ENCODE results near the gene C5.

Gene C5

DNA sequence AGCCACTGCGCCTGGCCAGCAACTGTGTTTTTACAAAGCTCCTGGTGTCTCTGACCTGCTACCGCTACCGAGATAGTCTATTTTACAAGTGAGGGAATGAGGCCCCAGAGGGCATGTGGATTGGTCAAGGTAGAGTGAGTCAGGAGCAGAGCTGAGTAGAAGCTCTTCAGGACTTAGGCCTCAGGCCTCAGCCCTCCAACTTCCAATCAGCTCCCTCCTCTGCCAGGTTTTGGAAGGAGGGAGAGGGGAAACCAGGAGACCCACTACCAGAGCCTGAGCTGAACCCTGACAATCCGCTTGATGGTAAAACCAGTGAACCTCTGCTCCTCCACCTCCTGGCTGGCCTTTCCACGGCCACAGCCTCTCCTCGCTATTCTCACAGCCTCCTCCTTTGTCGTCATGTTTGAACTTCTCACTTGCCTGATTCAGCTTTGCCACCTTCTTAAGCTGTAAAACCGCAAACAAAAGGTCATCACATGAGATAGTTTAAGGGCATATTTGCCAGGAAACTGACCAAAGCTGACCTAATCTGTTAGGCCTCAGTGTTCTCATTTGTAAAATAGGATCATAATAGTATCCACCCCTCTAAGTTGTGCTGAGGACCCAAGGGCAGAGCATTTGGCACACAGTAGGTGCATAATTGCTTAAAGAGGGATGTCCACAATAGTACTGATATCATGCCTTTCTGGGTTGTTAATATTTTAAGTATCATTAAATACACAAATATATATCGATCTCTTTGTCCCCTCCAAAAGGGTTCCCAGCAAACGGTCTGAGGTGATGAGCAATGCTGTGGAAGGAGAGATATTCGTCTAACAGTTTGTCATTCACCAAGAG, 125.2 kb downstream of the C5 start:
- DNase-seq (ENCODE audit: low read depth) = peak; percentile 36

DNA sequence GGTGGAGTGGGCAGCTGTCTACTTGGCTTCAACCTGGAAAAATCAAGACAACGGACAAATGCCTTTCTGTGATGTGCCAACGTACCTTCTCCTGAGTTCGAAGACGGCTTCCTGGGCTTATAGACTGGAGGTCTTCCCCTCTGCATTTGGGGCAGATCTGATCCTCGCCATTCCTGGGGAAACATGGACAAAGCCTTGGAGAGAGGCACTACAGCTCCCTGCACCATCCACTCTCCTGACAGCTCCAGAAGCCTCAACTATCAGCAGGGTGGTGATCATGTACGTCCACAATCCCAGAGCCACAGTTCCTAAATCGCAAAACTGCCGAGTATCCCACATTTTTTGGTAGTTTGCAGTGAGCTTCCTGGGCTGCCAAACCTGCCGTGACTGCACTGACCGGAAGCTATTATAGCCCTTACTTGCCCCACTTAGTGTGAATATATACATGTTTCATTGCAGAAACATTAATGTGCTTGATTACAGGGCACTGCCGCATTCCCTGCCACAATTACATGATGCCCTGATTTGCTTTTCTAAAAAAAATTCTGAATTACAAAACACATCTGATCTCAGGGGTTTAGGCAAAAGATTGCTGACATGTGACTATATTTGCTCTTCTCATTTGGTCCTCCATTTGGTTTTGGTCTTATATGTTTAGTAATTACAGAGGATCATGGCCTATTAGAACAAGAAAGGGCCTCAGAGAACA, 126.3 kb downstream of the C5 start:
- DNase-seq (ENCODE audit: low read depth) = no peak

DNA sequence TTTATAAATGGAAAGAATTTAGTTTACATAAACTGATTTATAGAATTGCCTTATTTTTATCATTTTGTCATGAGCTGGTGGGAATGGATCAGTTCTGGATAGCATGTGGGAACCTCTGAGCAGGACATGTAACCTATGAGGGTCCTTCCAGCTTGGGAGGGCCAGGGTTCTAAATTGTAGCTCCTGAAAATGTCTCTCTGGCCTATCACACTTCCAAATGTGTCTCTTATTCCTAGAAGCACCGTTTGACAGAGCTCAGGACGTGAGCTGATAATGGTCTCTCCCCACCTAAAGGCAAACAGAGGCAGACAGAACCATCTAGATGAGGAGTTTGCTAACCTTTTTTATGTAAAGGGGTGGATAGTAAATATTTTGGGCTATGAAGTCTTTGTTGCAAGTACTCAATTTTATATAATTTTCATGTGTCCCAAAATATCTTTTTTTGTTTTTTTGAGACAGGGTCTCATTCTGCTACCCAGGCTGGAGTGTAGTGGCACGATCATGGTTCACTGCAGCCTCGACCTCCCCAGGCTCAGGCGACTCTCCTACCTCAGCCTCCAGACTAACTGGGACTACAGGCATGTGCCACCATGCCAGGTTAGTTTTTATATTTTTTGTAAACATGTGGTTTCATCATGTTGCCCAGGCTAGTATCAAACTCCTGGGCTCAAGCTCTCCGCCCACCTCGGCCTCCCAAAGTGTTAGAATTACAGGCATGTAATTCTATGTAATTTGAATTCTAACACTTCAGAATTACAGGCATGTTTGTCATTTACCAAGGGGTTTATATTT, 127.5 kb downstream of the C5 start:
- no peak for DNase-seq (ENCODE audit: low read depth)

DNA sequence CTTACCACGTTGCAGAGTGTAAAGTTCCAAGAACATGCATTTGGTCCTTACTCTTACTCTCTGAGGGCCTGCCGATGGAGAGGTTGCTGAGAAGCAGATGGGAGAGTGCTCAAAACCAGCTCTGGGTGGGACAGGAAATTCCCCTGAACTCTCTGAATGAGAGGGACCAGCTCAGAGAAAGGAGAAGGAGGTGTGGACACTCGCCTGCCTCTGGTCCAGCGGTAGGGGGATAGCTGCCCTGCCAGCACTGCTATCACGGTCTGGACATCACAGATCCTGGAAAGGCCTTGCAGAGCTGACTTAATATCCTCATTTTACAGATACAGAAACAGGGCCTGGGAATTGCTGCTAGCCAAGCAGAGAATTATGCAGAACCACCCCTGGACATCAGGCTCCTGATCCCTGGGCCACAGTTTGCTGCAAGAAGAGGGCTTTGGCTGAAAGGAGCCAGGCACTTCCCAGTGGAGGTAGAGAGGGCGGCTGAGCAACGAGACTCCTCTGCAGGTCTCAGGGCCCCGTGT, 128.4 kb downstream of the C5 start:
- no peak for DNase-seq (ENCODE audit: low read depth)

DNA sequence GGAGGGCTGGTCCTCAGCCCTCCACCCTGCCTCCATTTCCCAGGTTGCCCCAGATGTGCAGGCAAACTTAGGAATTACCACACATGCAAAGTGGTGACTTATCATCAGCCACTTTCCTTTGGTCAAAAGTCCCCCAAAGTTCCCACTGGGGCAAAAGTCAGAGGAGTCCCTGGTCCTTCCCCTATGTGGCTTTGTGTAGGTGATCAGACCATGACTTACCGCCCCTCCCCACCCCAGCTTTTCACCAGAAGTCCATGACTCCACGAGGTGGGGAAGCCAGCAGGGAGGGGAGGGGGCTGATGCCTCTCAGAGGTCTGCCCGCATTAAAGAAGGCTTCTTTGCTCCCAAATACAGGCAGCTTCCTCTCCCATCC, 129.3 kb downstream of the C5 start:
- DNase-seq (ENCODE audit: low read depth) = no peak

DNA sequence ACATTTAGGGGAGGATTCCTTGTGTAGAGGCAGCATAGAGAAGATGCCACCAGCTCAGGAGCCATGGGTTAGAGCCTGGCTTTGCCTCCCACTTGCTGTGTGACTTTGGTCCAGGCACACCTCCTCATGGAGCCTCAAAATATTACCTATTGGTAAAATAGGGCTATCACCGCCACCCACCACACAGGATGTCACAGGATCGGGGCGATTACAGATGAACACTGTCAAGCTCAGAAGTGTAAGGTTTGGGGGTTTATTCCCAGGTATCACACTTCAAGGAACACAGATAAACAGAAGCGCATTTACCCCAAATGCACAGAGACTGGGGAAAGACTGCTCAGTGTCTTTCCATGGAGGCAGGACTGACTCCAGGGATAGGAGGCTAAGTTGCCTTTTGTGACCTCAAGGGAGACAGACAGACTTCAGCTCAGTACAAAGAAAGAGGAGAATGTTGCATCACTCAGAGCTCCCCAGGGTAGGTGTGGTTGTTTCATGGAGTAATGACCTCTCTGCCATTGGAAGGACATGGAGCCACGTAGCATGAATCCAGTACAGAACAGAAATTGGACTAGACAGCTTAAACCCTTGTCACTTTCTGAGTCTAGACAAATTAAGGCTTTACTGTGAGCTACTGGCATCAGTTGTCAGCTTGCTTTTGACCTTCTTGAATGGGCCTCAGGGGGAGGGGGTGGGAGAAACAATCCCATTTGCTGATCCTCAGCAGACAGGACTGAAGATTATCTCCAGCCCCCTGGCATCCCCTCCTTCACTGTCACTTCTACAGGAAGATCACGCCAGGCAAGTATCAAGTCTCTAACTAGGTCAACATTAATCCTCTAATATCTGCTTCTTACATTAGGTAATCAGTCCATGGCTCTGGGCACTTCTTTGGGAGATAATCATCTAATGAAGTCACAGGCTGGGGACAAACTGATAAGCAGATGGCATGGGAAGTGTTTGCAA, 130.0 kb downstream of the C5 start:
- DNase-seq (ENCODE audit: low read depth) = no peak

DNA sequence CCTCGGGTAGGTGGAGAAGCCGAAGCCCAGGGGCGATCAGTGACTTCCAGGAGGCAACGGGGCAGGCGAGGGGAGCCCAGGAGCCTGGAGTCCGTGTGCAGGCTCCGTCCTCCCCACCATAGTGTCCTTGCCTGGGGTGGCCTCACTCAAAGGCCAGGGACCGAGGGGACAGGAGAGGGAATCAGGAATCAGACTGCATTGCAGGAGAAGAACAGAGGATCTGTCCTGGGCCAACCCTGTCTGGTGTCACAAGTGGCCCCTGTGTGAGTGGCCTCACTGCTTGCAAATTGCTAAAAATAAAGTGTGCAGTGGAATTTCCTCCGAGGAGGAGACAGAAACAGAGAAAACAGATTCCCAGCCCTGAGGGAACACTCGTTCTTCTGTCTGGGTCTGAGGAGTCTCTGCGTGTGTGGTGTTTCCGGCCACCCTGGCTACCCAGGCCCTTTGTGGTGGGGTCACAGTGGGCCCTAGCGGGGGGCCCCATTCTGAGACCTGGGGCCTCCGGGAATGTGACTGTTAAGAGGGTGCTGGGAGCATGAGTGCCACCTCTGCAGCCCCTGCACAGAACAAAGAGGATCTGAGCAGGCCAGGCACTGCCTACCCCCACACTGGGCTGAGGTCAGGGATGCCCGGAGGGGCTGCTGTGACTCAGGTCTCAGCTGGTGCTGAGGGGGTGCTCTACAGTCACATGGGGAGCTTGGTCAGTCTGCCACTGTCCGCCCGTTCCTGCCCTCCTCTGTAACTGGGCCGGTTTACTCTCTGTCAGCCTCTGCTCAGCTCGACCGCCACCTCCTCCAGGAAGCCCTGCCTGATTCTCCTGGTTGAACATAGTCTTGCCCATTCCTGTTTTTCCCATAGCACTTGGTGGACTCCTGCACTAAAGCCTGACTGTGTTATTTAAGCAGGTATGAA, 130.9 kb downstream of the C5 start:
- no peak for DNase-seq (ENCODE audit: low read depth)

DNA sequence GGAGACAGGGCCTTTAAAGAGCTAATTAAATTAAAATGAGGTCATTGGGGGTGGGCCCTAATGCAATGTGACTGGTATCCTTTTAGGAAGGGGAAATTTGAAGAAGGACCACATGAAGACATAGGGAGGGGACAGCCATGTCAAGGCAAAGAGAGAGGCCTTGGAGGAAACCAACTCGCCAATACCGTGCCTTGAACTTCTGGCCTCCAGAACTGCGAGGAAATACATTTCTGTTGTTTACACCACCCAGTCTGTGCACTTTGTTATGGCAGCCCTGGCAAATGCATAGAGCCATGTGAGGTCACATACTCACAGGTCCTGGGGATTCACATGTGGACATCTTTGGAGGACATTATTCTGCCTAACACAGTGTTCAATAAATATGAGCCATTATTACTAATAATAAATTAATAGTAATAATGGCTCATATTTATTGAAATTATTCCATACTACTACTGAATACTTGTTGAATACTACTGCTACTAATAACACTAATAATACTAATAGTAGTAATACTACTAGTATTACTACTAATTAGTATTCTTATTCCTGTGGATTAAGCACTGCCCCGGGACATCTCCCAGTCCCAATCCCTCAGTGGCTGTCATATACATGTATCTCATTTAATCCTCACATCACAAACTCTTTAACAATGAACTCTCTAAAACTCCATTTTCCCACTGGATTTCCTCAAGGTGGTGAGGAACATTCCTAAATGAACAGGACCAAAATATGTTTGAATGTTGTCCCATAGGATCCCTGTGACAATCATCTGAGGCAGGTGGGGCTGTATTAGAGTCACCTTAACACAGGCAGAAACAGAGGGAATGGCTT, 131.9 kb downstream of the C5 start:
- no peak for DNase-seq (ENCODE audit: low read depth)

DNA sequence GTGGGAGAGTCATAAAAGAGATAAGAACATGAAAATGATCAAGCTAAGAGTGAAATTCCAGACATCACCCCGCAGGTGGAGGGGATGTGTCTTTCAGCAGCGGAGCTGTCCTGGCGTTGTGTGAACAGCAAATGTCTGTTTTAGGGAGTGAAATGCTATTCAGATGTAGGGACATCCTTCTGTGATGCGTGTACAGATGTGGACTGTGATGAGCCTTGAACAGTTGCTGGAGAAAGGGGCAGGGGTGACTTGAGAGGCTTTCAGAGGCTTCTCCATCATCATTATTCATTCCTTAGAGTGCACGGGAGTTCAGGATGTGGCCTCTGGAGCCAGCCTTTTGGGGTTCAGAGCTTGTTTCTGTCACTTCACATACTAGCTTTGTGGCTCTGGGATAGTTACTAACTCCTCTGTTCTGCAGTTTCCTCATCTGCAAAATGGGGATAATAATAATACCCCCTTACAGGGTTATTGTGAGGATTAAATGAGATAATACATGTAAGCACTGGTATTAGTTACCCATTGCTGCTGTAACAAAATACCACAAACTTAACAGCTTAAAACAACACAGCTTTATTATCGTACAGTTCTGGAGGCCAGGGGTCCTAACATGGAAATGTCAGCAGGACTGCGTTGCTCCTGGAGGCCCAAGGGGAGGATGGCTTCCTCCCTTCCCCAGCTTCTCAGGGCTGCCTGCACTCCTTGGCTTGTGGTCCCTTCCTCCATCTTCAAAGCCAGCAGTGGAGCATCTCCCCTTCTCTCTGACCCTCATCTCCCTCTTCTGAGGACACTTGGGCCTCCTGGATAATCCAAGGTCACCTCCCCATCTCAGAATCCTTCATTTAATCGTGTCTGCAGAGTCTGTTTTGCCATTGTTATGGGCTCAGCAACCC, 132.8 kb downstream of the C5 start:
- DNase-seq (ENCODE audit: low read depth) = no peak

DNA sequence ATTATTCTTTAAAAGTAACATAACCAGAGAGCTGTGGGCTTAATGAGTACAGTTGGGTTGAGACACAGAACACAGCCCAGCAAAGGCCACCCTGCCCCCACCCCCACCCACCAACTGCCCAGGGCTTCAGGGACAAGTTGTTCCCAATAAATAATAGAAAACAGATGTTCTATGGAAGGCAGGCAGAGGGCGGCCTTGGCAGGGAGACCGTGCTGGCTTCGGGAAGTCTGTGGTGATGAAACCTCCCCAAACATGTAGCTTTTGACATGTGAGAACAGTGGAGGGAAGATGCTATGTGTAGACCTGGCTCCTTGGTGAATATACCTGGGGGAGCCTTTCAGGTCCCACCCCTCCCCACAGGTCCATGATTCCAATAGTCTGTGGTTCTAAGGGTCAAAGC, 133.5 kb downstream of the C5 start:
- peak; percentile 70 for DNase-seq (ENCODE audit: low read depth)

DNA sequence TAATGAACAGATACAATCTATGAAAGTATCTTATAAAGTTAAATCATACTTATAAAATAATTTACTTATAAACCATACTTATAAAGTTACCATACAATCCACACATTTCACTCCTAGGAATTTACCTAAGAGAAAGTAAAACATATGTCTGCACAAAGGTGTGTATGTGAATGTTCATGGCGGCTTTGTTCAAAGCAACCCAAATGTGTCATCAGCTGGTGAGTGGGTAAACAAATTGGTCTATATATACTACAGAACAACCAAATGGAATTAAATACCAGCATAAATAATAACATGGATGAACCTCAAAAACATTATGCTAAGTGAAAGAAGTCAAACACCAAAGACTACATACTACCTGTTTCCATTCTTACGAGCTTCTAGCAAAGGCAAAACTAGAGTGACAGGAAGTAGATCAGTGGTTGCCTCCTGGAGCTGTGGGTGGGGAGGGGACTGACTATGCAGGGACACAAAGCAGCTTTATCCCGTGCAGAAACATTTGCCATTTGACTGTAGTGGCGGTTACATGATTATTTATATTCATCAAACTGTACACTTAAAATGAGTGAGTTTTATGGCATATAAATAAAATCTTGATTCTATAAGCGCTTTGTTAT, 134.1 kb downstream of the C5 start:
- DNase-seq (ENCODE audit: low read depth) = no peak

DNA sequence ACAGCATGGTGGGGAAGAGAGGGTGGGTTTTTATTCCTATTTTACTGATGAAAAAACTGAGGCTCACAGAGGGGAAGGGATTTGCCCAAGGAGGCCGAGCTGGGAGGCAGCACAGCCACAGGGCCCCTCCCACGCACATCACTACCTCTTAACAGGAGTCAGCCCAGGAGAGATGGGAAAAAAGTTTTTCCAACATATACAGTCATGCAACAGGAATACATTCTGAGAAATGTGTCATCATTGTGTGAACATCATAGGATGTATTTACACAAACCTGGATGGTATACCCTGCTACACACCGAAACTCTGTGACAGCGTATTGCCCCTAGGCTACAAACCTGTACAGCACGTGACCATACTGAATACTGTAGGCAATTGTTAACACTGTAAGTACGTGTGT, 135.1 kb downstream of the C5 start:
- peak; percentile 58 for DNase-seq (ENCODE audit: low read depth)

DNA sequence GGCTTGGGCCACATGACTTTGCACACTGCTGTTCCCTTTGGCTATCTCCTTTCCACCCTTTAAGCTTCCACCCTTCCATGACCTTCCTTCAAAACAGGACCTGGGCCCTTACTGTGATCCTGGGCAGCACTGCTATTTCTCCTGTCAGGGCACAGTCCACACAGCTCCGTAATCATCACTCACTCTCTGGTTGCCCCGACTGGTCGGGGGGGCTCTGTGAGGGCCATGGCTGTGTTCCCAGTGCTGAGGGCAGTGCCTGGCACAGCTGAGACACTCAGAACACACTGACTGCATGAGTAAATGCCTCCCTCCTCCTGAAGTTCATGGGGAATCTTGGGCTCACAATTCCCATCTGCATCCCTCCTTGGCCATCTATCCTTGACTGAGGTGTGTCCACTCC, 135.7 kb downstream of the C5 start:
- DNase-seq (ENCODE audit: low read depth) = no peak

DNA sequence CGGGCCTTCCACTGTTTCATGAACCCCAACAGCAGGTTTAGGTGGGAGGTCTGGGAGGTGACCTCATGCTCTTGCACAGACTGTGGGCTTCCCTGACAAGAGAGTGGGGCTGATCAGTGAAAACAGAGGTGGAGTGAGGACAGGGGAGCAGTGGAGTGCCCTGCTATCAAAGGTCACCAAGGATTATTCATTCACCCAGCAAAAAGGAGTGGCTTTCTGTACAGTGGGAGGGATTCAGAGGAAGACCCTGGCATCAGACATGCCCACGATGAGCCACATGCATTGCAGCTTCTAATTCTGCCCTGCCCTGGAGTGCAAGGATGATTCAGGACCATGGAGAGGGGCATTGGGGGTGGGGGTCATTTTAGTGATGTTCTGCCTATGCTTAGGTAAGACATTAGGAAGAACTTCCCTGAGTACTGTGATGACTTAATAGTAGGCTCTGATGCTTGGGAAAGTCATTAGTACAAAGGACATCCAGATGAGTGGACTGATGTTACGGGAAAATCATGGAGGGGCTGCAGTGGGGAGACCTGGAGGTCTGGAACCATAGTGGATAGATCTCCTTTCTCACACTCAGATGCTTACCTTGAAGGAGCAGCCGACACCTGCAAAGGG, 136.3 kb downstream of the C5 start:
- DNase-seq (ENCODE audit: low read depth) = no peak

DNA sequence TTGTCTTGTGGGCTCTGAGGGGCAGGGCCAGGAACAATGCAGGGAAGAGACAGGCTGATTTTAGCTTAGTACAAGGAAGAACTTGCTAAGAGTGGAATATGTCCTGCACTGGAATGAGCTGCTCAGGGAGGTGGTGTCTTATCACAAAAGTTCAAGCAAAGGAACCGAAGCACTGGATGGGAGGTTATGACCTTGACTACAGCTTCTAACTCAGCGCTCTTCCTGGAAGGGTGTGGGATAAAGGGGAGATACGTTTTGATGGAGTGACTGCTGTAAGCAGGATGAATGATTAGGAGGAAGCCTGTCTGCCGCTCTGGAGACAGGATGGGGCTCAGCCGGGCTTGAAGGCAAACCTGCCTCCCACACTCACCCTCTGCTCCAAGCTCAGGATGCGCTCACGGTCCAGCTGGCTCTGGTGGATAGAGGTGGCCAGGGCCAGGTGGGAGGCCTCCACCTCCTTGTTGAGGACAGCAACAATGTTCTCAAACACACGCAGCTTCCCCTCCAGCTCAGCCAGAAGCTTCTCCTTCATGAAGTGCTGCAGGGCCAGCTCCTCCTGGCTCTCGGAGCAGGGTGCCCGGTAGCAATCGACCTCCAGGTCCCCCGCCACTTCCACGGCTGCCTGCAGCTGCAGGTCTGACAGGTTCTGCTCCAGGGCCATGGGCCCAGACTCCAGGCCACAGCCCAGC, 137.0 kb downstream of the C5 start:
- no peak for DNase-seq (ENCODE audit: low read depth)

DNA sequence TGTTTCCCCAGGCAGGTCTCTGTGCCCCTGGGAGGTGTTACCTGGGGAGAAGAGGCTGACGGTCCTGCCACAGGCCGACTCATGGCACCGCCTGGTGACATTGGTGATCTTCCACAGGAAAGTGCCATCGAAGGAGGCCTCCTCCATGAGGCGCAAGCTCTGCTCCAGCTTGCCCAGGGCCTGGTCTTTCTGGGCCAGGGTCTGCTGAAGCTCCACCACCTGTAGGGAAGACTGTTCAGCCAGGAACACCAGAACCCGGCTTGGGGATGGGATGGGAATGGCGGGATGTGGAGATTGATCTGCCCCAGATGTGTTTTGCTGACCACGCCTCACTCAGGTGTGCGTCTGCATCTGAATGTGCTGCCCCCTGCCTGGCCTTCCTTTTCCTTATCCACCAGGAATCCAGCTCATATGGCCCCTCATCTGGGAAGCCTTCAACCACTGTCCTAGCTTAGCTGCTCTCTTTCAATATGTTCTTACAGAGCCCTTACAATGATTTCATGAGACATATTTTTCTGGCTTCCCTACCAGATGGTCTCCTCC, 138.7 kb downstream of the C5 start:
- DNase-seq (ENCODE audit: low read depth) = no peak

DNA sequence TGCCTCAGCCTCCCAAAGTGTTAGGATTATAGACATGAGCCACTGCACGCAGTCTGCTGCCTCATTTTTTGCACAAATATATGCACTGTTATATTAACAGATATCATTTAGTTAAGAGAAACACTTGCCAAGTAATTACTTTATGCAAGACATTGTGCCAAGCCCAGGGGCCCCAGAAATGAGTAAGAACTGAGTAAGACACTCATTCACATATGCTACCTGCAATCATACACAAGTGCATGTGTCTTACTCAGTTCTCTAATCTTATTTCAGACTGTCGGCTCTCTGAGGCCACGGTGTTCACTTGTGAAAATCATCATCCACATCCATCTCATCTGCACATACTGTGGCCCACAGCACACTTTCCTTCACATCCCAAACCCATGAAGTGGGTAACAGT, 139.4 kb downstream of the C5 start:
- no peak for DNase-seq (ENCODE audit: low read depth)

All from amniotic epithelial cell (primary cell).